KG1 (cell line): Measurements from ENCODE around the gene GBA2.

ENCODE experiments used
- DNase-seq: peaks from one replicate; lab custom pipeline; 2025; lab: John Stamatoyannopoulos, UW

The GBA2 gene

DNA sequence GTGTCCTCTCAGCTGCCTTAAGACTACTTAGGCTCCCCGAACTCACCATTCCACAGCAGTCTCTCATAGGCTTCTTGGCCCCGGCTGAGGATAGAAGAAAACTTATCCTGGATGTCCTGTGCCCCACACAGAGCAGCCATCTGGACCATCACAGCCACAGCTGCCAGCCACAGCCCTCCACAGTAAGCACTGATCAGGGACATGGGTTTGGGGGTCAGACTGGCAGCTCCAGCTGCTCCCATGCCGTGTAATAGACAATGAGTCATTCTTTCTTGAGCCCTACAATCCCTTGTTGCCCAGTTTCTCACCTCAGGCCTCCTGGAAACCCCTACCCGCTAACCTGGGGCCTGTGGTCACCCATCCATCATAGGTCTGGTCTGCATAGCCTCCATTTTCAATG, 10.8 kb downstream of the GBA2 start:
- DNase-seq, result no peak

DNA sequence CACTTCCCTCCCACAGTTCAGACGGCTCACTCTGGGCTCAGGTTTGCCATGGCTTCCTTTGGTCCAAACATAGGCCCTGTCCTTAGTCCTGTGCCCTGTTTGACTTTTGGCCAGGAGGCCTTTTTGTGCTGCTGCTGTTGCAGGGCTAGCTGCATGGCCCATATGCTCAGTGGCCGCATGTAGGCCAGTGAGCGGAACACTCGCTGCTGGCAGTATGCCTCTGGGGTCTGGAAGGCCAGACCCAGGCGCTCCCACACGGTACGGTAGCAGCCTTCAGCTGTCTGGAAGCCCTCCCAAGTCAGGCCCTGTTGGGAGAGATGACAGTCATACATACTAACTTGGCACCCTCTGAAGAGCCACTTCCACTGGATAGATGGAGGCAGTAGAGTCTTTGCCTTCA, 11.9 kb downstream of the GBA2 start:
- DNase-seq, result no peak

DNA sequence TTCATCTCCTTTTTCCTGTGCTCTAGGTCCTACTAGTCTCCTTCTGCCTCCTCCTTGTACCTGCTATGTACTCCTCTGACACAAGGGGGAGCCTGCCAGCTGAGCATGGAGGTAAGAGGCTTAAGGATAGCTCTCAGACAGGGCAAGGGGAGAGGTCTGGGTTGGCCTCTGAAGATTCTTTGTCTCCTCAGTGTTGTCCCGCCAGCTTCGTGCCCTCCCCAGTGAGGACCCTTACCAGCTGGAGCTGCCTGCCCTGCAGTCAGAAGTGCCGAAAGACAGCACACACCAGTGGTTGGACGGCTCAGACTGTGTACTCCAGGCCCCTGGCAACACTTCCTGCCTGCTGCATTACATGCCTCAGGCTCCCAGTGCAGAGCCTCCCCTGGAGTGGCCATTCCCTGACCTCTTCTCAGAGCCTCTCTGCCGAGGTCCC, 12.8 kb downstream of the GBA2 start:
- peak; percentile 62 for DNase-seq

DNA sequence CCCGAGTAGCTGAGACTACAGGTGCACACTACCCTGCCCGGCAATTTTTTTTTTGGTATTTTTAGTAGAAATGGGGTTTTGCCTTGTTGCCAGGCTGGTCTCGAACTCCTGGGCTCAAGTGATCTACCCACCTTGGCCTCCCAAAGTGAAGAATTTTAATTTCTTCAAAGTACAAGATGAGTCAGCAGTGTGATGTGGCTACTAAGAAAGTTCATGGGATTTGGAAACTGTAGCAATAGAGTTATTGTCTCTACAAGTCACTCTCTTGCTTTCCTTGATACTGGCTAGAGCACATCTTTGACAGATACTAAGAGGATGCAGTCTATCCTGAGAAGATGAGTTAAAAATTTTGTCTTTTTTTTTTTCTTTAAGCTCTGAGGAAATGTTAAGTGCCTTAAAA, 14.9 kb downstream of the GBA2 start:
- no peak for DNase-seq

DNA sequence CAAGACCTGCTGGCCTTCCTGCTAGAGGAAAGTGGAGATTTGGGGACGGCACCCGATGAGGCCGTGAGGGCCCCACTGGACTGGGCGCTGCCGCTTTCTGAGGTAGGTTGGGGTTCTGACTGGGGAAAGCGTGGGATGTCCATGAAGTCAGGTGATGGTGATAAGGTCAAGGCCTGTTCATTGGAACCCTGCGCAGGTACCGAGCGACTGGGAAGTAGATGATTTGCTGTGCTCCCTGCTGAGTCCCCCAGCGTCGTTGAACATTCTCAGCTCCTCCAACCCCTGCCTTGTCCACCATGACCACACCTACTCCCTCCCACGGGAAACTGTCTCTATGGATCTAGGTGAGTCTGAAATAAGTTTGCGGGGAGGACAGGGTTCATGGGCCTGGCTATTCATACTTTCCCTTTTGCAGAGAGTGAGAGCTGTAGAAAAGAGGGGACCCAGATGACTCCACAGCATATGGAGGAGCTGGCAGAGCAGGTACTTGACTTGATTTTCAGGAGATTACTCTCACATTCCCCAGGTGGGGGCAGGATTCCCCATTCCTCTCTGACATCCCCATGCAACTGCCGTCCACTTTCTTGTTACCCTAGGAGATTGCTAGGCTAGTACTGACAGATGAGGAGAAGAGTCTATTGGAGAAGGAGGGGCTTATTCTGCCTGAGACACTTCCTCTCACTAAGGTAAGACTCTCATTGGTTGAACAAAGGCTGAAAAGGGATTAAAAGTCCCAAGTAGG, 16.1 kb downstream of the GBA2 start:
- DNase-seq, result no peak

DNA sequence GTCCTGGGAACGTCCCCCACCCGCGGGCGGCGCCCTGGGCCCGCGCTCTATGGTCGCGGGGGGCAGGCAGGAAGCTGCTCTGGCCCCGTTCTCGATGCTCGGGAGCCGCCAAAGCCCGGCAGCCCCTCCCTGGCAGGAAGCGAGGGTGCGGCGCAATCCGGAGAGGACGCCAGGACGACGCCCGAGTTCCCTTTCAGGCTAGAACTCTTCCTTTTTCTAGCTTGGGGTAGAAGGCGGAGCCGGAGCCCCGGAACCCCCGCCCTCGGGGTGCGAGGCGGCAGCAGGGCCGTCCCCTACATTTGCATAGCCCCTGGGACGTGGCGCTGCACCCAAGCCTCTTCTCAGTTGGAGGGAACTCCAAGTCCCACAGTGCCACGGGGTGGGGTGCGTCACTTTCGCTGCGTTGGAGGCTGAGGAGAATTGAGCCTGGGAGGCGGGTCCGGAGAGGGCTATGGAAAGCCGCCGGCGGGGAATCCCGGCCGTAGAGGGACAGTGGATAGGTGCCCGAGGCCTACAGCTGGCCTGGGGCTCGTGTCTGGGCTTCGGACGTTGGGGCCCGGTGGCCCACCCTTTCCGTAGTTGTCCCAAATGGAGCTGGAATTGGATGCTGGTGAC, 16.7 kb downstream of the GBA2 start, which contains the start of the genes CREB3 and TLN1:
Gene CREB3, plus strand, starts transcription at position 482 of the 615 bp plus-strand sequence. Its CDS starts 107 bp downstream, at position 589.
Gene TLN1, minus strand, starts transcription at position 11 of the 615 bp plus-strand sequence. CDS start 6,501 bp downstream, outside the sequence.
- DNase-seq, result peak; percentile 98

DNA sequence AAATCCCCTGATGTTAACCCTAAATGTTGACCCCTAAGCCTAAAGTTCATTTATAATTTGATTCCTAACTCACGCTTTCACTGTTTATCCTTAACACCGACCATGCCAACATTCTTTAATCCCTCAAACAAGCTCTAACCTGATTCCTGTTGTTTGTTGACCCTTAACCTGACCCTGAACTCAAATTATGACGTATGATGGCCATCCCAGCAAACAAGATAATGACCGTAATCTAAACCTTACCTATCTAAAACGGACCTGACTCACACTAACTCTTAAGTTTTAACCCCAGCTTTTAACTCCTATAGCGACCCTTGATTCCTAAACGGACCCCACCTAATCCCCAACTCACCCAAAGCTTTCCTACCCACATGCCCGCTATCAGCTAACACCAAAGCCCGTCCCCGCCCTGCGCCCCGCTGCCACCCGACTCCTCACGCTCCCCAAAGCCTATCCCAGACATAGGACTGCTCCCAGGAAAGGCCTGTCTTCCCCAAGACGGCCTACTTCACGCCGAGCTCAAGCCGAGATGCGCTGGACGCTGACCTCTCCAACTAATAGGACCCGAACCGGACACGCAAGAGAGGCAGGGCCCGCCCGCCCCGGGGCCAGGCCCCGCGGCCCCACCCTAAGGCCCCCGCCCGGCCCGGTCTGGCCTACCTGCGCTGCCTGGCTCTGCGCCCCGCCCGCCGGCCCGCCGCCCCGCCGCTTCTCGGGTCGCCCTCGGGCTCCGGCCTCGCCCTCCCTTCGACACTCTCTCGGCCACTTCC, 17.4 kb downstream of the GBA2 start:
- no peak for DNase-seq

DNA sequence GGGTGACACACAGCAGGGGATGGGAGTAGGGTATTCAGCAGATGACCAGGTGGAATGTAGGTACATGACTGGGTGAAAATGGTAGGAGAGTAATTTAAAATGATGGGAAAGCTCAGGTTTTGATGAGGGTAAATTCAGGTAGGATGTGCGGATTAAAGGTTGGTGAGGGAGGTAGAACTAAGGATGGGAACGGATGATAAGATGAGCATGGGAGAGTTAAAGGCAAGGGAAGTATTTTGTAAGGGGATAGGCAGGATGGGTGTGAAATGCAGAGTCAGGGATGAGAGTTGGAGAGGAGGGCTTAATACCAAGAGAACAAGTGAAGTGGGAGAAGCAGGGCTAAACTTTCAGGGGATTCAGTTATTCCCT, 18.6 kb downstream of the GBA2 start:
- no peak for DNase-seq

DNA sequence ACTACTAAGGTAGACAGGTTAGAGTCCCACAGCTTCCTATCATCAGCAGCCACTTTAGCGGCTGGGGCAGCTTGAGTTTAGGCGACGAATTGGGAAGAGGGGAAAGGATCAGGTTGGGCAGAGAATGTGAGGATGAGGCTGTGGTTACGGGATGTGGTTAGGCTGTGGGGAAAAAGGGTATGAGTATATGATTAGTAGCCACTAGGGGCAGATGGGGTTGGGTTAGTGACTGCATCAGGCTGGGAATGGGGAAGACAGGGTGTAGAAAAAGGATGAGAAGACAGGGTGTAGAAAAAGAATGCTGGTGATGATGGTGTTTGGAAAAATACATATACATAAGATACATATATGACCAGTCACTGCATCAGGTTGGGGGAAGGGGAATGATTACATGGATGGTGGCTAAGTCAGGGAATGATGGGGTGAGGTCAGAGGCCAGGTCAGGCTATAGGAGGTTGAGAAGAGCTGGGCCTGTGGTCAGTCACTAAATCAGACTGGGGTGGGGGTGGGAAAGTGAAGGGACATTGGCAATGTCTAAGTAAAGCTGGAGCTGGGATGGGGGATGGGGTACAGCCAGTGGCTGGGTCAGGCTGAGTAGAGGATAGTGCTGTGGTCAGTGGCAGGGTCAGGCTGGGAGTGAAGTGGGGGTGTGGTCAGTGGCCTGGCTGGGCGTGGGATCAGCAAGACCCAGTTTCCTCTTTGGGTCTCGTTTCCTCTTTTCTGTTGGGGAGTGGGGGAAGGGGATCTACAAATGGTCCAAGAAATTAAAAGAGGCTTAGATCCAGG, 19.1 kb downstream of the GBA2 start:
- no peak for DNase-seq

DNA sequence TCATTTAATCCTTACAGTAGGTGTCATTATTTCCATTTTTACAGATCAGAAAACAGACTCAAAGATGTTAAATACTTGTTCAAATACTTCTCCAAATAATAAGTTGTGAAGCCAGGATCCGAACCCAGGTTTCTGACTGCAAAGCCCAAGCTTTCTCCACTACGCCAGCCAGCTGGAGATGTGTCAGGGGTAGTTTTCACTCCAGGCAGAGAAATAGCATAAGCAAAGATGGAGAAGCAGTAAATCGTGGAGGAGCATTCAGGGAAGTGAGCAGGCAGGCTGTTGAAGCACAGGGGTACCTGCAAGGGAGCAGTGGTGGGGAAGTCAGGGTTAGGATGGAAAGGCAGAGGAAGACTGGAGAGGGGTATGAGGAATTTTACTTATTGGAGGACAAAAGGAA, 19.9 kb downstream of the GBA2 start:
- DNase-seq, result no peak

DNA sequence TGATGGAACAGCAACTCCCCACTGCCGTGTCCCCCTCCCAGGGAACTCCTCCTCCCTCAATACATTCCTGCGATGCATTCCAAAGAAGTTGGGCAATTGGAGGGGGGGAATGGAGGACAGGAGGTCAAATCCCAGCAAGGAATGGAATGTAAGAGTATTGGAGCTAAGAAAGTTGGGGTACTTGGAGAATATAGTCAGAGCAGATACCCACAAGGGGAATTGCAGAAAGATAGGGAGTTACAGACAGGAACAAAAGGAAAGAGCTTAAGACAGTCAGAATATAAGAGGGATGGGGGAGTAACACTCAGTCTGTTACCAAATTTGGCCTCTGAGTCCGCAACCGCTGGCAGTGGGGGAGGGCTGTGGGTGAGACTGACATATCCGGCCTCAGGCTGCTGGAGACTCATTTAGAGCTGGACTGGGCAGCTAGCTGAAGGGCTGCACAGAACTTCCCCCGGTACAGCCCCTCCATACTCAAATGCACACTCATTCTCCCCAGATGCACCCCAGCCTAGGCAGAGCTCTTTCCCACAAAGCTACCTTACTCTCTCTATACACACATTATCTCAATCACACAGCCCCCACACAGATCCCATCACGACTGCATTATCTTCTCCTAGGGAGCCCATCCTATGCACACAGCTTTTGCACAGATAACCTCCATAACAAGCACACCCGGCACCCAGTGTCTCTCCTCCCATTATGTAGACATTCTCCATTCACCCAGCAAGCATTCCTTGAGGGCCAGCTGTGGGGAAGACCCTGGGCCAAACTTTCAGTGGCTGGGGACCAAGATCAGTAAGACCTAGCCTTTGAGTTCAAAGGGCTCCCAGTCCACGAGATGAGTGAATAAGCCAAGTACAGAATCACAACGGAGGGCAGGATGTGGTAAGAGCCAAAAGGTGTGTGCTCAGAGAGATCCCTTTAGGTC, 20.7 kb downstream of the GBA2 start:
- DNase-seq, result no peak

DNA sequence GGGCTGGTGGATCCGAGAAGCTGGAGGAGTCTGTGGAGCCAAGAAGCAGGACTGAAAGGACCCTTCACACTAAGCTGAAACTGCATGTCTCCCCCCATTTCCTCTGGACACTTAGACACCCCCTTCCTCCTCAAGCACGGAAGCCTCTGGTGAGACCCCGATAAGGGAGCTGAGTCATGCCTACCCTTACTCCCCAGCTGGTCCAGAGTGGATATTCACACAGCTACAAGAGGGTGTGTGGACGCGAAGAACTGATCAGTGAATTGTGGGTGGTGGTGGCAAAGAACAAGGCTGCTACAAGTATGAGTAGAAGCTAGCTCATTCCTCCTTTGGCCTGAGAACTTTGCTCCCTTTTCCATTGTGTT, 21.4 kb downstream of the GBA2 start:
- no peak for DNase-seq

DNA sequence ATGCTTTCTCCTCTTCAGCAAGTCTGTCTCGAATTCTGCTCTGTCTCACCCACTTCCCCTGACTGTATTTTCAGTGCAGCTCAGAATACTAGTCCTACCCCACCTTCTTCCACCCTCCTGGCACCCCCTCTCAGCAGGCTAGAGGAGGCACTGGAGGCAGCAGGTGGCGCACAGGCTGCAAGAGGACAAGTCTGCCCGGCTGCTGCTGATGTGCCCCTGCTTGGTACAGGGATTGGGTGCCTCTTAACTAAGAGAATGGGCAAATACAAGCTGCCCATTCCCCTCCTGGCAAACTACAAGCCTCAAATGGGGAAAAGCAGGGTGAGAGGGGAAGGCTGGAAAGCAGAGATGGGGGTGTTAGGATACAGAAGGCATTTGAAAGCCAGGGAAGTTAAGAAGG, 22.1 kb downstream of the GBA2 start:
- peak; percentile 58 for DNase-seq

DNA sequence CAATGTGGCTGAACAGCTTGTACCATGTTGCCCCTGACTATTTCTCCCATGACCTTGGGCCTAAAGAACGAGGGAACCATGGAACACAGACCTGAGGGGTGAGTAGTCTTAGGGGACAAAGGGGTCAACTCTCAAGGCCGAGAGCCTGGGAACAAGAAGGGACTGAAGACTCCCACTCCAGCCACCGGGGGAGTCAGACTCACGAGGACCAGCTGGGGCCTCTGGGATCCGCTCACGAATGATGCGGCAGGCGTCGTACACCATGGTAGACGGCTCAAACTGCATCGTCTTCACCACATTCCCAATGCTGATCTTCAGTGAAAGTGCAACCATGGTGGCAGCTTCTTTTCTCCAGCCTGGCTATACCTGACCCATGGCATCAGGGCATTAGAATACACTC, 23.7 kb downstream of the GBA2 start:
- DNase-seq, result no peak

DNA sequence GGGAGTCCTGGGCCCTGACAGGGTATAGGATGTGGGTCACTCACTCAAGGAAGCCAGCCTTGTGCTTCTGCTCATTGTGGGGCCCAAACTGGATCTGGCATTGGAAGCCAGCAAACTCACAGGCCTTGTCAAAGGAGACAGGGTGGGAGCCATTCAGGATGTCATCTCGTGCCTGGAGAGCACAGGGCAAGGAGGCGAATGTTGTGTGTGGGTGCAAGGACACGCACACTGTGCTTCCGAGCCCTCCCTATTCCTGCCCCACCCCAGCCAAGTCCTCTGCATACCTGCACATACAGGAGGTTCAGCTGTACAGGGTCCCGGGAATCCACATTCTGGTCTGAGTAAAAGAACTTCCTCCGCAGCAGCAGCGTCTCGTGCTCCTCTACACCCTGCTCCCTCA, 25.1 kb downstream of the GBA2 start:
- DNase-seq, result no peak

DNA sequence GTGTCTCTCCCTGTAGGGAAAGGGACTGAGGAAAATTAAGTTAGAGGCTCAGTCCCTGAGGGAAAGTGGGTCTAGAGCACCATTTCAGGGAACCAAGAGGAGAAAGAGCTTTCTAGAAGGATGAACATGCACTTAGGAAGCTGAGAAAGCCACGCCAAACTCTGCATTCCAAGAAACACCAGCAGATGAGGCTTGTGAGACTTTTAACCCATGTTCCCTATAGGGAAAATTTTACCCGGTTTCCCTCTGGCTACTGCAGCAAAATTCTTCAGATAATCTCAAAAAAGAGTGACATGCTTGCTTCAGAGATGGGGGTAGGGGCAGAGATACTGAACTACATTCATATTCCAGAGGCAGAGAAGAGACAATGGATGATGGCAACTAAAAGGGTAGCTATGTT, 25.6 kb downstream of the GBA2 start:
- no peak for DNase-seq

DNA sequence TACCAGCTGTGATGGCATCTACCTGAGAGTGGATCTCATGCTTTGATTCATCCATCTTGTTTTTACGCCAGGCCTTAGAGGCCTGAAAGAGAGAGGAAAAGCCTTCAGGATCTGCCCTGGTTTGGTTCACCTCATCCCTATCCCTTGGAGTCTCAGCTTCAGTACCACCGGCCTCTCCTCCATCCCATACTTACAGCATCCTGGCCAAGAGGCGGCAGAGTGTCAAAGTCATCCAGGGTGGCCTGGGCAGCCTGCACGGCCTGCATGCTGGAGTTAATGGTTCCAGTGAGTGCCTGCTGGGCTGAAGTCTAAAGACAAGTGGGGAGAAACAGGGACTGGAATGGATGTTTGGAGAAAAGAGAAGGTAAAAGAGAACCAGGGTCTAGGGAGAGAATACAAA, 29.5 kb downstream of the GBA2 start:
- DNase-seq, result no peak

DNA sequence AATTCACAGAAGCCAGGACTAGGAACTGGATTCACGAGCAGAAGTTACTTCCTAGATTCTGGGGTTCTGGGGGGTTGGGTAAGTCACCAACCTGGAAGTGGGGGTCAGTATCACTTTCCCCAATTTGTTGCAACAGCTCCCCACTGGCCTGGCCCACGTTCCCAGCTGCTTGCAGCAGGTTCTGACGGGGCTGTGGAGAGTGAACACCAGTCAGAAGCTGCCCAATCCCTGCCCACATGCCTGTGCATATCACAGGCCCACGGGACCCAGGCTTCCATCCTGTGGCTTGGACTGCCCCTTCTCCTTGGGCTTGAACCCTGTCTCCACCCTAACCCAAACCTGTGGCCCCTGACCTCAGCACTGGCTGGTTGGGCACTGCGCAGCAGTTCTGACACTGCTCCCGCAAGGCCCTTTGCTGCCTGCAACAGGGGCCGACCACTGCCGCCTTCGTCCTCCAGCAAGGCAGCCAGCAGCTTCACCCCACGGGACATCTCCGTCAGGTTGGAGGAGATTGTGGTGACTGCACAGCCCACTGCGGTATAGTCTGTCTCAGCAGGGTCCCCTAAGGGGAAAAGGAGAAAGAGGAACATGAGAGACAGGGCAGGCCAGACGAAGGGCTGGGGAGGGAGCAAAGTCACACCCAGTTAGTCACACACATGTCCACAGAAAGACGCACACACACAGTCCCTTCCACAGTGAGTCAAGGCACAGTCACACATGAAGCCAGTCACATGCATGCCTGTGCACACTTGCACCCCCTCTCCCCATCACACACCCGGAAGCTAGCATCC, 30.1 kb downstream of the GBA2 start:
- DNase-seq, result no peak

DNA sequence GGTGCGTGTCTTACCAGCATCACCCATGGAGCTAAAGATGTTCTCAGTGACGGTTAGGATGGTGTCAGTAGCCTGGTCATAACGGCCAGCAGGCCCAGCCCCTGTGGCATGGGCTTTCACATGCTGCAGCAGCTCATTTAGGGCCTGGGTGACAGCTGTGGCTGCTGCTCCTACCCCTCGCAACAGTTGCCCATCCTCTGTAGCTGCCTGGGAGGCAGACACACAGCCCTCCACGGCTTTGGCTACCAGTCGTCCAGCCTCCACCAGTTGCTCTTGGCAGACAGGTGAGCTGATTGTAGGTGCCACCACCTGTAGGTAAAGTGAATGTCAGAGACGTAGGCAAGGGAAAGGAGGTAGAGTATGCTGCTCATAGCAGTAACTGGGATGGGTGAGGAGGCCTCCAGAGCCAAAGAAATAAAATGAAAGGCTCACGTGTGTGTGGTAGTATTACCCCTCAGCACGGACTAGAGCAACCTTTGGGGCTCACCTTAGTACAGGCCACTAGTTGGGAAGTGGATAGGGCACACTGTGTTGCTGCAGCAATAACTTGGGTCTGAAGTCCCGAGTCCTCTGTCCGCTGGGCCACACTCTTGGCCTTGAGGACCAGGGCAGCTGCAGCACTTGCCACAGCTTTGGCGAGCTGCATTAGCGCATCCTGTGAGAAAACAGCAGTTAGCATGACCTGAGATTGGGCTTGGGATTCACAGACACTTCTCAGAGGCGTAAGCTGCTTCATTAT, 31.7 kb downstream of the GBA2 start:
- DNase-seq, result no peak

DNA sequence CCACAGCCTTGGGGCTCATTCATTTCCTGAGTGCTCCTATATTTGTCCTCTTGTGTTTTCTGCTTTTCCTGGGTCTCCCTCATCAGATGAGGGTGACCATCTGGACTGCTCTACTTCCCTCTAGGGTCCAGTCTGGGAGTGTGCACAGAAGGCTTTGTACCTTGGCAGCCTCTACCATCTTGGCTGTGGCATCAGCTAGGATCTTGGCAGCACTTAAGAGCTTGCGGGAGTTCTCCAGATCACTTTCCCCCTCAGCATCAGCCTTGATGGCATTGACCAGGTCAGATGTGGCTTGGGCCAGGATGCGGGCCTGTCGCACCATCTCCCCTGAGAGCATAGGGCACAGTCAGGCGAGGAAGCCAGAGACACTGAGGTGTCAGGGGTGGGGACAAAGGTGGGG, 32.8 kb downstream of the GBA2 start:
- no peak for DNase-seq
